Liver (tissue), 3 donors: ENCODE data around the gene STAB1.

Source experiments
- FOXA2 ChIP-seq: IDR thresholded peaks from 2 replicates; pipeline ENCODE4 v1.6.1; 2016; ENCODE audit warnings: antibody characterized with exemption
- GABPA ChIP-seq, 2 donors: IDR thresholded peaks in 1 of 2; conservative IDR thresholded peaks in 1 of 2; 2 replicates each; pipeline ENCODE4 v1.6.1; 2016; ENCODE audit warnings: antibody characterized with exemption in 2 of 2, mild to moderate bottlenecking in 1 of 2, moderate library complexity in 1 of 2
- RAD21 ChIP-seq, 2 donors: IDR thresholded peaks; 2 replicates each; pipeline ENCODE4 v1.6.1; 2016; ENCODE audit warnings: antibody characterized with exemption in 2 of 2, mild to moderate bottlenecking in 2 of 2
- SP1 ChIP-seq: IDR thresholded peaks from 2 replicates; pipeline ENCODE4 v1.6.1; 2018; ENCODE audit warnings: antibody characterized with exemption, mild to moderate bottlenecking
- TF ChIP-seq, protein P1 (sequence below): fragments of 150-350 bp; IDR thresholded peaks from 2 replicates; pipeline ENCODE4 v1.5.1; 2017; ENCODE audit warnings: improper control_type of control experiment, low read depth, low read length; ENCODE audit not compliant: missing input control
- TF ChIP-seq, protein P2 (sequence below): IDR thresholded peaks from 2 replicates; pipeline ENCODE4 v1.6.1; 2016; ENCODE audit warnings: antibody characterized with exemption, mild to moderate bottlenecking
- donor health status: healthy.
- donor health status: healthy.

DNA sequence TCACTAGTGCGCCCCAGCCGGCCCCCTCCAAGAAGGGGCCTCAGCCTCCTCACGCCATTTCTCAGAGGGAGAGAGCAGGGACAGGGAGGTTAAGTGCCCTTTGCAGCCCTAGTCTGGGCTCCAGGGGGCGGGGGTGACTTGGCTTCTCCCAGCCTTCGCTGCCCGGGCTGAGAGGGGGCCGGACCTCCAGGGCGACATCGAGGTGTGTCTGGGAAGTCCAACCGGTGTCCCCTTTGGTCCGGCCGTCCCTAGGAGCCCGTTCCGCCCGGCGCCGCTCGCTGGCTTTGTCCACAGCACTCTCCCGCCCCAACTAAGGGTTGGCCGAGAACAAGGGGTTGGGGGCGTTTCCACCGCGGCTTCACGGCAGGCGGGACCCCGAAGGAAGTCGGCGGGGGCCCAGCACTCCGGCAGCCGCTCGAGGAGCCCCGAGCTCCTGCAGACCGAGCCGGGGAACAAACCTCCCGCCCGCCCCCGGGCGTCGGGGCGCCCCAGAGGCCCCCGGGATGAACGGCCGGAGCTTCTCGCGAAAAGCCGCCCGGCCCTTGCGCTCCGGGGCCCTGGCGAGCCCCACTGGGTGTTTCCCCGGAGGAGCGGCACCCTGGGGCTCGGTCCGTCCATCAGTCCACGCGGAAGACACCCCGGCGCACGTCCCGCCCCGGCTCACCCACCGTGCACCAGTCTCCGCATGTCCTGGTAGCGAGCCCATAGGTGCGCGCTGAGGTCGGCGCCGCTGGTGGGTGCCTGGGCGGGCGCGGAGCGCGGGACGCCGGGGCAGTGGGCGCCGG, 37.9 kb downstream of the STAB1 start:
- TF ChIP-seq SP1 (no peak), GABPA (IDR thresholded peaks at IDR 0.05 in 1 of 2, conservative IDR thresholded peaks at IDR 0.05 in 1 of 2) (no peak), FOXA2 (no peak), RAD21 (IDR thresholded peaks at IDR 0.05) (no peak)
- TF ChIP-seq, protein P1, sequence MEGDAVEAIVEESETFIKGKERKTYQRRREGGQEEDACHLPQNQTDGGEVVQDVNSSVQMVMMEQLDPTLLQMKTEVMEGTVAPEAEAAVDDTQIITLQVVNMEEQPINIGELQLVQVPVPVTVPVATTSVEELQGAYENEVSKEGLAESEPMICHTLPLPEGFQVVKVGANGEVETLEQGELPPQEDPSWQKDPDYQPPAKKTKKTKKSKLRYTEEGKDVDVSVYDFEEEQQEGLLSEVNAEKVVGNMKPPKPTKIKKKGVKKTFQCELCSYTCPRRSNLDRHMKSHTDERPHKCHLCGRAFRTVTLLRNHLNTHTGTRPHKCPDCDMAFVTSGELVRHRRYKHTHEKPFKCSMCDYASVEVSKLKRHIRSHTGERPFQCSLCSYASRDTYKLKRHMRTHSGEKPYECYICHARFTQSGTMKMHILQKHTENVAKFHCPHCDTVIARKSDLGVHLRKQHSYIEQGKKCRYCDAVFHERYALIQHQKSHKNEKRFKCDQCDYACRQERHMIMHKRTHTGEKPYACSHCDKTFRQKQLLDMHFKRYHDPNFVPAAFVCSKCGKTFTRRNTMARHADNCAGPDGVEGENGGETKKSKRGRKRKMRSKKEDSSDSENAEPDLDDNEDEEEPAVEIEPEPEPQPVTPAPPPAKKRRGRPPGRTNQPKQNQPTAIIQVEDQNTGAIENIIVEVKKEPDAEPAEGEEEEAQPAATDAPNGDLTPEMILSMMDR, result no peak
- TF ChIP-seq, protein P2, sequence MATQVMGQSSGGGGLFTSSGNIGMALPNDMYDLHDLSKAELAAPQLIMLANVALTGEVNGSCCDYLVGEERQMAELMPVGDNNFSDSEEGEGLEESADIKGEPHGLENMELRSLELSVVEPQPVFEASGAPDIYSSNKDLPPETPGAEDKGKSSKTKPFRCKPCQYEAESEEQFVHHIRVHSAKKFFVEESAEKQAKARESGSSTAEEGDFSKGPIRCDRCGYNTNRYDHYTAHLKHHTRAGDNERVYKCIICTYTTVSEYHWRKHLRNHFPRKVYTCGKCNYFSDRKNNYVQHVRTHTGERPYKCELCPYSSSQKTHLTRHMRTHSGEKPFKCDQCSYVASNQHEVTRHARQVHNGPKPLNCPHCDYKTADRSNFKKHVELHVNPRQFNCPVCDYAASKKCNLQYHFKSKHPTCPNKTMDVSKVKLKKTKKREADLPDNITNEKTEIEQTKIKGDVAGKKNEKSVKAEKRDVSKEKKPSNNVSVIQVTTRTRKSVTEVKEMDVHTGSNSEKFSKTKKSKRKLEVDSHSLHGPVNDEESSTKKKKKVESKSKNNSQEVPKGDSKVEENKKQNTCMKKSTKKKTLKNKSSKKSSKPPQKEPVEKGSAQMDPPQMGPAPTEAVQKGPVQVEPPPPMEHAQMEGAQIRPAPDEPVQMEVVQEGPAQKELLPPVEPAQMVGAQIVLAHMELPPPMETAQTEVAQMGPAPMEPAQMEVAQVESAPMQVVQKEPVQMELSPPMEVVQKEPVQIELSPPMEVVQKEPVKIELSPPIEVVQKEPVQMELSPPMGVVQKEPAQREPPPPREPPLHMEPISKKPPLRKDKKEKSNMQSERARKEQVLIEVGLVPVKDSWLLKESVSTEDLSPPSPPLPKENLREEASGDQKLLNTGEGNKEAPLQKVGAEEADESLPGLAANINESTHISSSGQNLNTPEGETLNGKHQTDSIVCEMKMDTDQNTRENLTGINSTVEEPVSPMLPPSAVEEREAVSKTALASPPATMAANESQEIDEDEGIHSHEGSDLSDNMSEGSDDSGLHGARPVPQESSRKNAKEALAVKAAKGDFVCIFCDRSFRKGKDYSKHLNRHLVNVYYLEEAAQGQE, result no peak
